Stomach (tissue), 9 donors: Measurements from ENCODE around the gene TYK2. TPM values are rescaled to one million over a fixed set of nuclear protein-coding genes. Genes with fewer than 3 reads are reported as not detected.

Source experiments
- DNase-seq, 2 donors: peaks; one replicate each; pipeline versions ENCODE4 v3.0.0 to v3.0.0-alpha.2; 2013 to 2019
- H3K27ac ChIP-seq, 5 donors: fragments of 200-600 bp in 4 of 5; sonication (generic) in 4 of 5; one replicate each; pipeline ENCODE4 v1.5.1; 2013 to 2019; ENCODE audit warnings: mild to moderate bottlenecking in 1 of 5, moderate library complexity in 1 of 5
- H3K27me3 ChIP-seq, 3 donors: fragments of 200-600 bp; sonication (generic); one replicate each; pipeline ENCODE4 v1.5.1; 2017 to 2019; ENCODE audit warnings: mixed run types in 1 of 3
- H3K36me3 ChIP-seq, 4 donors: fragments of 200-600 bp; sonication (generic); 1 replicate in 3 of 4; 2 replicates in 1 of 4; pipeline ENCODE4 v1.5.1; 2016 to 2019
- H3K4me1 ChIP-seq, 4 donors: fragments of 200-600 bp; sonication (generic); one replicate each; pipeline ENCODE4 v1.5.1; 2016 to 2019
- H3K4me3 ChIP-seq, 4 donors: fragments of 200-600 bp; sonication (generic) in 3 of 4; one replicate each; pipeline ENCODE4 v1.5.1; 2016 to 2019; ENCODE audit warnings: mild to moderate bottlenecking in 1 of 4
- H3K9me3 ChIP-seq, 4 donors: fragments of 200-600 bp; sonication (generic); one replicate each; pipeline ENCODE4 v1.5.1; 2016 to 2019
- EP300 ChIP-seq: sonication (generic); formaldehyde crosslinking; IDR thresholded peaks from one replicate; pipeline ENCODE4 v1.6.1; 2017; ENCODE audit warnings: antibody characterized with exemption
- POLR2A ChIP-seq, 4 donors: fragments of 450-650 bp; IDR thresholded peaks; one replicate each; pipeline ENCODE4 v1.6.1; 2016; ENCODE audit warnings: antibody characterized with exemption in 4 of 4, control low read depth in 2 of 4, mild to moderate bottlenecking in 1 of 4, moderate library complexity in 1 of 4
- POLR2AphosphoS5 ChIP-seq, 3 donors: sonication (generic); formaldehyde crosslinking; IDR thresholded peaks; one replicate each; pipeline ENCODE4 v1.6.1; 2016; ENCODE audit warnings: antibody characterized with exemption in 3 of 3
- WGBS, 5 donors: extraction: QIAGEN DNeasy Blood & Tissue Kit in 3 of 5; methylation state at CpG; one replicate each; pipeline versions ENCODE4 v1.1.5 to v1.1.7; 2013 to 2018; 5-methylcytosine and 5-hydroxymethylcytosine counted together
- intact Hi-C: fragments of 100-400 bp; cut with DNase I; formaldehyde crosslinking; loops from one replicate; pipeline ENCODE4 v1.15.1; 2023; ENCODE audit warnings: low total_unique reads
- polyA plus RNA-seq, 3 donors: library from polyadenylated mRNA; stranded (reverse); fragments of 200-250 nt; gene quantifications; one replicate each; pipeline ENCODE4 v1.2.3, GENCODE V29; 2013
- small RNA-seq, 4 donors: library from RNA; depleted of rRNA; stranded (forward); fragments of <200 nt; gene quantifications; one replicate each; pipeline ENCODE3, GENCODE V24; 2016
- total RNA-seq, 5 donors: library from RNA; depleted of rRNA; stranded (reverse); fragments of >200 nt; gene quantifications; one replicate each; pipeline versions ENCODE4 v1.1.0 to v1.2.3, GENCODE V29; 2014 to 2016
- TF ChIP-seq, protein P1 (sequence below), 7 experiments: fragments of 450-650 bp in 4 of 7; fragments of 200-600 bp in 3 of 7; sonication (generic) in 3 of 7; IDR thresholded peaks; one replicate each; pipeline ENCODE4 v1.5.1; 2016 to 2019; ENCODE audit warnings: antibody characterized with exemption in 7 of 7, control low read depth in 2 of 7, mild to moderate bottlenecking in 1 of 7
- donor health status: healthy with polysubstance abuse.
- donor health status: Bipolar disorder and iron deficiency.
- donor health status: healthy.

TYK2 gene
- total and polyA plus RNA-seq, 8 donors: 45.2 to 365 (median 138) TPM

DNA sequence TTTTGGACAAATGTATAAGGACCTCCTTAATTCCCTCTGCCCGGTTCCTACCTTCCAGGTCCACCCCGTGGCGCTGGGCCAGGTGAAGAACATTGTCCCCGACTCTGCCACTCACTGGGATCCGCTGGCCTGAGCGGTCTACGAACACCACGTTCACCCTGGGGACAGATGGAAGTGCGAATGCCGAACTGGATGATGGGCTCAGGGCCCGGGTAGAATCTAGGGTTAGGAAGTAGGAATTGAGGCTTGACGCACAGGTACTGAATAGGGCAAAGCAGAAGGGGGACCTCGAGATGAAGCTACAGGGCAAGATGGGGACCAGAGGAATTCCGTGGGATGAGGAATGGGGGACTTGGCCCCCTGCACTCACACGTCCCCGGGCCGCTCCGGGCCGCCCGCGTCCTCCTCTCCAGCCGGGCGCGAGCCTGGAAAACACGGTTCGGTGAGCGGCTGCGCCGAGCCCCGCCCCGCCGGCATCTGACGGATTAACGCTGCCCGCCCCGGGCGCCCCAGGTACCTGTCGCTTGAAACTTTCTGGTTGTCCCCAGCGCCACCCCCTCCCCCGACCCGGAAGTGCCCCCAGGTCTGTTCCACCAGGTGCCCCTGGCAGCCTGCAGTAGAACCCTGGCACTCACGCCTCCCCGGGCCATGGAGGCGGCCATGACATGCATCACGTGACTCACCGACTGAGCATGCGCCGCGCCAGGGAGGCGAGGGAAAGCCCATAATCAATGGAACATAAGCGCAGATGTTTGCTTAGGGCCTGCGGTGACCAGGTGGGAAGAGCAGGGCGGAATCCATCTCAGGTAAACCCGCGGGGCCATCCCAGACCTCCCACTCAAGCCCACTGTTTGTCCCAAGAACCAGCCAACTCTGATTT, 64.8 kb downstream of the TYK2 start, which contains the start of gene FDX2:
FDX2 (minus strand) TSS at position 681 of the 880 bp plus-strand sequence; CDS start at position 662, 19 bp downstream.
- peak; percentile 91 to 95 for DNase-seq
- no peaks in the 10 kb centered on the region for H3K9me3 ChIP-seq
- WGBS, 5 donors: 0 to 2% (median 0%) methylated on average over 35 to 55 of the region's 55 CpGs
- TF ChIP-seq, protein P1, sequence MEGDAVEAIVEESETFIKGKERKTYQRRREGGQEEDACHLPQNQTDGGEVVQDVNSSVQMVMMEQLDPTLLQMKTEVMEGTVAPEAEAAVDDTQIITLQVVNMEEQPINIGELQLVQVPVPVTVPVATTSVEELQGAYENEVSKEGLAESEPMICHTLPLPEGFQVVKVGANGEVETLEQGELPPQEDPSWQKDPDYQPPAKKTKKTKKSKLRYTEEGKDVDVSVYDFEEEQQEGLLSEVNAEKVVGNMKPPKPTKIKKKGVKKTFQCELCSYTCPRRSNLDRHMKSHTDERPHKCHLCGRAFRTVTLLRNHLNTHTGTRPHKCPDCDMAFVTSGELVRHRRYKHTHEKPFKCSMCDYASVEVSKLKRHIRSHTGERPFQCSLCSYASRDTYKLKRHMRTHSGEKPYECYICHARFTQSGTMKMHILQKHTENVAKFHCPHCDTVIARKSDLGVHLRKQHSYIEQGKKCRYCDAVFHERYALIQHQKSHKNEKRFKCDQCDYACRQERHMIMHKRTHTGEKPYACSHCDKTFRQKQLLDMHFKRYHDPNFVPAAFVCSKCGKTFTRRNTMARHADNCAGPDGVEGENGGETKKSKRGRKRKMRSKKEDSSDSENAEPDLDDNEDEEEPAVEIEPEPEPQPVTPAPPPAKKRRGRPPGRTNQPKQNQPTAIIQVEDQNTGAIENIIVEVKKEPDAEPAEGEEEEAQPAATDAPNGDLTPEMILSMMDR (IDR thresholded peaks at IDR 0.05): no peak
- TF ChIP-seq EP300 (no peak), POLR2A (IDR thresholded peaks at IDR 0.05) (no peak), POLR2AphosphoS5 (IDR thresholded peaks at IDR 0.05) (peak; percentile 39 to 93 (median 50))
- peaks cover 13 to 22% (median 15%) of the 10 kb centered on the region in 4 donors for H3K4me1 ChIP-seq
- intact Hi-C loops: no loop called here
- H3K4me3 ChIP-seq: peak within 1 kb of the TSS; percentile 71 to 99 (median 84)
- H3K27ac ChIP-seq: peak within 1 kb of the TSS in 4 of 5 donors; percentile 52 to 79 (median 68)
- H3K36me3 ChIP-seq: peaks cover 24 to 54% (median 50%) of the 10 kb centered on the region in 4 donors
- H3K27me3 ChIP-seq: no peaks in the 10 kb centered on the region

- no peak for DNase-seq
- Histone ChIP-seq H3K27ac (no peak within 1 kb of the TSS), H3K9me3 (no peaks in the 10 kb centered on the region), H3K4me1 (peaks cover 0 to 5% (median 0%) of the 10 kb centered on the region in 4 donors), H3K4me3 (no peak within 1 kb of the TSS), H3K36me3 (peaks cover 6 to 37% (median 25%) of the 10 kb centered on the region in 4 donors), H3K27me3 (no peaks in the 10 kb centered on the region)
- WGBS, 5 donors: 90 to 94% (median 93%) methylated on average over 19 to 24 of the region's 24 CpGs
- intact Hi-C loops: no loop called here
- TF ChIP-seq POLR2A (IDR thresholded peaks at IDR 0.05): no peak
- no peak for TF ChIP-seq EP300
- TF ChIP-seq, protein P1 (IDR thresholded peaks at IDR 0.05): no peak
Measured at GRCh38 chr19:10309423-10309822, 70.9 kb downstream of the TYK2 start, which contains the start of gene ZGLP1. ZGLP1 (minus strand) TSS chr19:10309815.

DNA sequence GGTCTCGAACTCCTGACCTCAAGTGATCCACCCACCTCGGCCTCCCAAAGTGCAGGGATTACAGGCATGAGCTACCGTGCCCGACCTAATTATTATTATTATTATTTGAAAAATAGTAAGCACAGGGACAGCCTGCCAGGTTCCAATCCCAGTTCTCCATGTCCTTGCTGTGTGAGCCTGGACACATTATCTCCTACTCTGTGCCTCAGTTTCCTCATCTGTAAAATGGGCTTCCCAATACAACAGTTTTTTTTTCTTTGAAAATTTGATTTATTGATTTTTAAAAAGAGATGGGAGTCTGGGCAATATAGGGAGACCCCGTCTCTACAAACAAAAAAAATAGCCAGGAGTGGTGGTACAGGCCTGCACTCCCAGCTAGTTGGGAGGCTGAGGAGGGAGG, 74.0 kb downstream of the TYK2 start:
- DNase-seq: no peak
- intact Hi-C loops: no loop called here
- peaks cover 6 to 33% (median 22%) of the 10 kb centered on the region in 4 donors for H3K36me3 ChIP-seq
- no peak overlapping the region for H3K4me3 ChIP-seq
- H3K4me1 ChIP-seq: no peaks in the 10 kb centered on the region
- peaks cover 0 to 13% (median 0%) of the 10 kb centered on the region in 3 donors for H3K27me3 ChIP-seq
- 86 to 94% (median 92%) methylated on average over 5 of the region's 5 CpGs for WGBS, 5 donors
- TF ChIP-seq POLR2A (IDR thresholded peaks at IDR 0.05): no peak
- TF ChIP-seq EP300: no peak
- TF ChIP-seq POLR2AphosphoS5 (IDR thresholded peaks at IDR 0.05): no peak
- no peak overlapping the region for H3K27ac ChIP-seq
- H3K9me3 ChIP-seq: no peaks in the 10 kb centered on the region

GRCh38 chr19:10305139-10305806, 75.1 kb downstream of the TYK2 start:
- 73 to 82% (median 82%) methylated on average over 15 to 17 of the region's 17 CpGs for WGBS, 5 donors
- TF ChIP-seq, protein P1 (IDR thresholded peaks at IDR 0.05): no peak
- no peak for TF ChIP-seq POLR2A (IDR thresholded peaks at IDR 0.05)
- no peak for TF ChIP-seq EP300
- TF ChIP-seq POLR2AphosphoS5 (IDR thresholded peaks at IDR 0.05): no peak
- H3K4me3 ChIP-seq: no peak overlapping the region

More at GRCh38 chr19:10305139-10305806, 75.1 kb downstream of the TYK2 start:
- Histone ChIP-seq H3K9me3 (no peaks in the 10 kb centered on the region), H3K27me3 (peaks cover 0 to 23% (median 0%) of the 10 kb centered on the region in 3 donors), H3K36me3 (peaks cover 3 to 24% (median 15%) of the 10 kb centered on the region in 4 donors), H3K4me1 (no peaks in the 10 kb centered on the region), H3K27ac (peak overlapping the region in 1 of 5 donors; percentile 38)
- no peak for DNase-seq
- intact Hi-C loops: no loop called here

Small RNA genes within 50 kb of the gene (small RNA-seq; reads per million reads assigned to genes)
- gene AC011511.1 (0 reads per million in 4 donors), gene AC011511.4 (0 reads per million in 4 donors)

Other genes starting within 250 kb of the TYK2 start
- 10 to 100 TPM; 32.1 to 92.0 (median 58.9) TPM for gene DNMT1, start 185.6 kb downstream of the TYK2 start, total RNA-seq
- gene DNMT1, start 185.6 kb downstream of the TYK2 start, polyA plus RNA-seq: 10 to 100 TPM; 16.6 to 29.3 (median 23.2) TPM
- 10 to 100 TPM in 1 of 5 donors, 1 to 10 TPM in 1, under 1 TPM in 2, not detected in 1; 0.29 to 11.7 (median 5.1) TPM for gene S1PR2, start 149.2 kb downstream of the TYK2 start, total RNA-seq
- gene S1PR2, start 149.2 kb downstream of the TYK2 start, polyA plus RNA-seq: 1 to 10 TPM; 2.4 to 2.9 (median 2.7) TPM
- gene MRPL4, start 128.4 kb downstream of the TYK2 start, total RNA-seq: 100 to 1,000 TPM in 1 of 5 donors, 10 to 100 TPM in 4; 16.1 to 314 (median 58.4) TPM
- gene MRPL4, start 128.4 kb downstream of the TYK2 start, polyA plus RNA-seq: 10 to 100 TPM; 48.7 to 53.1 (median 51.8) TPM
- 10 to 100 TPM in 2 of 5 donors, 1 to 10 TPM in 3; 2.3 to 15.6 (median 8.7) TPM for gene ICAM1, start 109.5 kb downstream of the TYK2 start, total RNA-seq
- gene ICAM1, start 109.5 kb downstream of the TYK2 start, polyA plus RNA-seq: 1 to 10 TPM; 7.9 to 9.5 (median 8.8) TPM
- gene ICAM4, start 93.6 kb downstream of the TYK2 start, total RNA-seq: 1 to 10 TPM in 1 of 5 donors, not detected in 4; 1.9 TPM
- gene ICAM4, start 93.6 kb downstream of the TYK2 start, polyA plus RNA-seq: under 1 TPM in 2 of 3 donors, not detected in 1; 0.56 to 0.85 TPM
- gene ICAM5, start 90.6 kb downstream of the TYK2 start, total RNA-seq: under 1 TPM in 1 of 5 donors, not detected in 4; 0.45 TPM
- under 1 TPM in 2 of 3 donors, not detected in 1; 0.12 to 0.50 TPM for gene ICAM5, start 90.6 kb downstream of the TYK2 start, polyA plus RNA-seq
- gene ZGLP1, start 70.8 kb downstream of the TYK2 start, total RNA-seq: 1 to 10 TPM in 2 of 5 donors, not detected in 3; 2.2 to 2.3 TPM
- gene ZGLP1, start 70.8 kb downstream of the TYK2 start, polyA plus RNA-seq: 1 to 10 TPM; 3.7 to 8.6 (median 4.3) TPM
- 10 to 100 TPM in 2 of 5 donors, 1 to 10 TPM in 1, under 1 TPM in 1, not detected in 1; 0.89 to 54.3 (median 14.9) TPM for gene FDX2, start 64.6 kb downstream of the TYK2 start, total RNA-seq
- gene FDX2, start 64.6 kb downstream of the TYK2 start, polyA plus RNA-seq: 10 to 100 TPM; 28.8 to 32.9 (median 29.5) TPM
- gene RAVER1, start 47.0 kb downstream of the TYK2 start, total RNA-seq: 10 to 100 TPM in 4 of 5 donors, 1 to 10 TPM in 1; 7.5 to 74.7 (median 21.4) TPM
- gene RAVER1, start 47.0 kb downstream of the TYK2 start, polyA plus RNA-seq: 1 to 10 TPM; 3.3 to 9.3 (median 7.2) TPM
- 10 to 100 TPM in 1 of 5 donors, 1 to 10 TPM in 3, not detected in 1; 3.5 to 17.1 (median 7.4) TPM for gene ICAM3, start 40.9 kb downstream of the TYK2 start, total RNA-seq
- 10 to 100 TPM in 1 of 3 donors, 1 to 10 TPM in 2; 8.5 to 10.5 (median 10.0) TPM for gene ICAM3, start 40.9 kb downstream of the TYK2 start, polyA plus RNA-seq
- 100 to 1,000 TPM in 4 of 5 donors, 10 to 100 TPM in 1; 84.3 to 390 (median 174) TPM for gene CDC37, start 23.0 kb upstream of the TYK2 start, total RNA-seq
- 100 to 1,000 TPM; 145 to 179 (median 164) TPM for gene CDC37, start 23.0 kb upstream of the TYK2 start, polyA plus RNA-seq
- 10 to 100 TPM in 2 of 5 donors, 1 to 10 TPM in 3; 2.3 to 30.7 (median 8.9) TPM for gene PDE4A, start 40.0 kb upstream of the TYK2 start, total RNA-seq
- 10 to 100 TPM in 2 of 3 donors, 1 to 10 TPM in 1; 5.0 to 12.9 (median 11.0) TPM for gene PDE4A, start 40.0 kb upstream of the TYK2 start, polyA plus RNA-seq
- gene KEAP1, start 122.8 kb upstream of the TYK2 start, total RNA-seq: 10 to 100 TPM; 15.8 to 84.9 (median 24.6) TPM
- gene KEAP1, start 122.8 kb upstream of the TYK2 start, polyA plus RNA-seq: 10 to 100 TPM; 49.6 to 88.1 (median 52.3) TPM
- gene S1PR5, start 136.9 kb upstream of the TYK2 start, total RNA-seq: under 1 TPM in 1 of 5 donors, not detected in 4; 0.73 TPM
- 10 to 100 TPM in 1 of 3 donors, under 1 TPM in 1, not detected in 1; 0.19 to 13.3 TPM for gene S1PR5, start 136.9 kb upstream of the TYK2 start, polyA plus RNA-seq
- gene ATG4D, start 163.3 kb upstream of the TYK2 start, total RNA-seq: 100 to 1,000 TPM in 1 of 5 donors, 10 to 100 TPM in 3, 1 to 10 TPM in 1; 2.3 to 336 (median 26.2) TPM
- gene ATG4D, start 163.3 kb upstream of the TYK2 start, polyA plus RNA-seq: 10 to 100 TPM; 26.3 to 48.9 (median 27.2) TPM
- 100 to 1,000 TPM in 1 of 5 donors, 10 to 100 TPM in 3, 1 to 10 TPM in 1; 4.2 to 116 (median 18.7) TPM for gene KRI1, start 185.4 kb upstream of the TYK2 start, total RNA-seq
- gene KRI1, start 185.4 kb upstream of the TYK2 start, polyA plus RNA-seq: 10 to 100 TPM; 11.8 to 35.1 (median 12.5) TPM
- 1 to 10 TPM in 3 of 5 donors, not detected in 2; 4.1 to 8.8 (median 5.5) TPM for gene CDKN2D, start 188.4 kb upstream of the TYK2 start, total RNA-seq
- 10 to 100 TPM in 1 of 3 donors, 1 to 10 TPM in 2; 8.1 to 11.8 (median 9.3) TPM for gene CDKN2D, start 188.4 kb upstream of the TYK2 start, polyA plus RNA-seq
- 100 to 1,000 TPM in 1 of 5 donors, 10 to 100 TPM in 4; 11.7 to 687 (median 61.0) TPM for gene AP1M2, start 206.7 kb upstream of the TYK2 start, total RNA-seq
- 100 to 1,000 TPM in 2 of 3 donors, 10 to 100 TPM in 1; 74.6 to 116 (median 112) TPM for gene AP1M2, start 206.7 kb upstream of the TYK2 start, polyA plus RNA-seq
- 100 to 1,000 TPM in 3 of 5 donors, 10 to 100 TPM in 2; 58.0 to 161 (median 101) TPM for gene SLC44A2, start 245.0 kb upstream of the TYK2 start, total RNA-seq
- gene SLC44A2, start 245.0 kb upstream of the TYK2 start, polyA plus RNA-seq: 10 to 100 TPM; 26.1 to 66.9 (median 64.4) TPM